Epithelial cell of prostate (primary cell): Measurements from ENCODE around the gene MARCHF6.
"Not testable (repeated sequence)": the region's sequence is repeated elsewhere in the genome, so short reads cannot be mapped to it uniquely, and the experiment has no call there.

Source experiments
- DNase-seq: peaks from one replicate; pipeline ENCODE4 v3.0.0-alpha.2; 2011; ENCODE audit warnings: low read depth, low spot score
- H3K27ac ChIP-seq: fragments of 450-650 bp; 2 replicates; pipeline ENCODE4 v1.5.1; 2017; ENCODE audit warnings: mild to moderate bottlenecking

Gene MARCHF6, protein sequence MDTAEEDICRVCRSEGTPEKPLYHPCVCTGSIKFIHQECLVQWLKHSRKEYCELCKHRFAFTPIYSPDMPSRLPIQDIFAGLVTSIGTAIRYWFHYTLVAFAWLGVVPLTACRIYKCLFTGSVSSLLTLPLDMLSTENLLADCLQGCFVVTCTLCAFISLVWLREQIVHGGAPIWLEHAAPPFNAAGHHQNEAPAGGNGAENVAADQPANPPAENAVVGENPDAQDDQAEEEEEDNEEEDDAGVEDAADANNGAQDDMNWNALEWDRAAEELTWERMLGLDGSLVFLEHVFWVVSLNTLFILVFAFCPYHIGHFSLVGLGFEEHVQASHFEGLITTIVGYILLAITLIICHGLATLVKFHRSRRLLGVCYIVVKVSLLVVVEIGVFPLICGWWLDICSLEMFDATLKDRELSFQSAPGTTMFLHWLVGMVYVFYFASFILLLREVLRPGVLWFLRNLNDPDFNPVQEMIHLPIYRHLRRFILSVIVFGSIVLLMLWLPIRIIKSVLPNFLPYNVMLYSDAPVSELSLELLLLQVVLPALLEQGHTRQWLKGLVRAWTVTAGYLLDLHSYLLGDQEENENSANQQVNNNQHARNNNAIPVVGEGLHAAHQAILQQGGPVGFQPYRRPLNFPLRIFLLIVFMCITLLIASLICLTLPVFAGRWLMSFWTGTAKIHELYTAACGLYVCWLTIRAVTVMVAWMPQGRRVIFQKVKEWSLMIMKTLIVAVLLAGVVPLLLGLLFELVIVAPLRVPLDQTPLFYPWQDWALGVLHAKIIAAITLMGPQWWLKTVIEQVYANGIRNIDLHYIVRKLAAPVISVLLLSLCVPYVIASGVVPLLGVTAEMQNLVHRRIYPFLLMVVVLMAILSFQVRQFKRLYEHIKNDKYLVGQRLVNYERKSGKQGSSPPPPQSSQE

GRCh38 chr5:10353241-10354047 lies at the start of gene MARCHF6:
Gene MARCHF6 (plus strand): TSS chr5:10353695. CDS start chr5:10353899, 204 bp downstream.
- peak within 1 kb of the TSS; percentile 94 for H3K27ac ChIP-seq
- peak; percentile 85 for DNase-seq

DNA sequence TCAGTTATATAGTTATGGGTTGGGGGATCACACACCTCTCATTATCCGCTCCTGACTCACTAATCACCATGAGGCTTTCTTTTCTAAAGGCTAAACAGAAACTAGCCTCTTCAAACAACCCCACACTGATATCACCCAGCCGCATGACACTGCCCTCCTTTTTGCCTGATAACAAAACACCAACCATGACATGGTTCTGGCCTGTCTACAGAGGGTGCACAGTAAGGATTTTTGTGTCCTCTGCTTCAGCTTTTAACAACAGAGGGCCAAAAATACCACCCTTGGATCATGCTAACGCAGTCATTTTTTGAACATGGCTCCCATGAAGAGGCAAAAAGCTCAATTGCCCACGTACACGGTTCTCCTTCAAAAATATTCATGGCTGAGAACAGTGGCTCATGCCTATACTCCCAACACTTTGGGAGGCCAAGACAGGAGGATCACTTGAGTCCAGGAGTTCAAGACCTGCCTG lies 49.8 kb upstream of the MARCHF6 start:
- H3K27ac ChIP-seq, result no peak overlapping the region
- no peak for DNase-seq

GRCh38 chr5:10304932-10305331 lies 48.6 kb upstream of the MARCHF6 start:
- no peak overlapping the region for H3K27ac ChIP-seq
- no peak for DNase-seq

GRCh38 chr5:10306114-10306513 lies 47.4 kb upstream of the MARCHF6 start:
- H3K27ac ChIP-seq, result no peak overlapping the region
- DNase-seq, result no peak

- H3K27ac ChIP-seq, result no peak overlapping the region
These were observed 46.7 kb upstream of the MARCHF6 start for GRCh38 chr5:10306806-10307205.

GRCh38 chr5:10307206-10308148 lies 46.0 kb upstream of the MARCHF6 start, which contains the start of gene CMBL:
Gene CMBL (minus strand): TSS chr5:10307902. CDS start chr5:10290762, 17,140 bp downstream.
- H3K27ac ChIP-seq, result peak within 1 kb of the TSS; percentile 51
- DNase-seq, result no peak

More at GRCh38 chr5:10306806-10307205, 46.7 kb upstream of the MARCHF6 start:
- no peak for DNase-seq

DNA sequence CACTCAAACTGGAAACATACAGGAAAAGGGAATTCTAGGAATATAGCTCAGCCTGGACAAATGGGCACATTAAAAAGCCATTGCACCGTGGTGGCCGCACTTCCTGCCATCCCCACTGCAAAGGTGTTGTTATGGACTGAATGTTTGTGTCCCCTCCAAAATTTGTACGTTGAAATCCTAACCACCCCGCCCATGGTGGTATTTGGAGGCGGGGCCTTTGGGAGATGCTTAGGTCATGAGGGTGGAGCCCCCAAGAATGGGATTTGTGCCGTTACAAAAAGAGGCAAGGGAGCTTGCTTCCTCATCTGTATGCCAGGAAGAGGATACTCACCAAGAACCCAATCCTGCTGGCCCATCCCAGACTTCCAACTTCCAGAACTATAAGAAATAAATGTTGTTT lies 44.7 kb upstream of the MARCHF6 start:
- H3K27ac ChIP-seq, result no peak overlapping the region
- DNase-seq, result no peak

DNA sequence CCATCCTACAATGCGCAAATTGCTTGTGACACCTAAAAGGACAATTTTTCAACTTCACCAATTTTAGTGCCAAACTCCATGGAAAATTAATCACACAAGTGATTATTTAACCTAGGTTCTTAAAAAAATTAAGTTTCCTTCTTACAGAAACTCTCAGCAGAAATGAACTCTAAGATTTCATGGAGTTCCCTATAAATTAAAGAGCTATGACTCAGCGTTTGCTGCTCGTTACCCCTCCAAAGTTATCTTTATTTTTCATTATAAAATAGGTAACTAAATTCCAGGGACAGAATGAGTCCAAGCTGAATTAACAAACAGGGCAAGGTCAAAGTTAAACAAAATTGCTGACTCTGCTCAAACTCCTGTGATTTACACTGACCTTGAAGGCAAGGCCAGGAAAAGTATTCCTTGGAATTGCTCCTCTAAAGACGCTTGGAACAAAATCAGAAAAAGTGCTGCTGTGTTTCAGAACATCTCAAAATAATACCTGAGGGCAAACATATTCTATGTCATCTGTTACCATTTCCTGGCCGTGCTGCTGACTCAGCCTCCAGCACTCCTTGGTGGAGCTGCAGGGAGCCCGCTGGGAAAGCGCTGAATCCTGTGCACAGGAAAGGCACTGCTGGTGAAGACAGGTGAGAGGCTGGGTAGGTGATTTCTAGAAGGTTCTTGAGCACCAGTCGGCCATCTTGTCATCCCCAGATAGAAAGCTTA lies 43.3 kb upstream of the MARCHF6 start:
- peak overlapping the region; percentile 74 for H3K27ac ChIP-seq
- DNase-seq, result peak; percentile 41

DNA sequence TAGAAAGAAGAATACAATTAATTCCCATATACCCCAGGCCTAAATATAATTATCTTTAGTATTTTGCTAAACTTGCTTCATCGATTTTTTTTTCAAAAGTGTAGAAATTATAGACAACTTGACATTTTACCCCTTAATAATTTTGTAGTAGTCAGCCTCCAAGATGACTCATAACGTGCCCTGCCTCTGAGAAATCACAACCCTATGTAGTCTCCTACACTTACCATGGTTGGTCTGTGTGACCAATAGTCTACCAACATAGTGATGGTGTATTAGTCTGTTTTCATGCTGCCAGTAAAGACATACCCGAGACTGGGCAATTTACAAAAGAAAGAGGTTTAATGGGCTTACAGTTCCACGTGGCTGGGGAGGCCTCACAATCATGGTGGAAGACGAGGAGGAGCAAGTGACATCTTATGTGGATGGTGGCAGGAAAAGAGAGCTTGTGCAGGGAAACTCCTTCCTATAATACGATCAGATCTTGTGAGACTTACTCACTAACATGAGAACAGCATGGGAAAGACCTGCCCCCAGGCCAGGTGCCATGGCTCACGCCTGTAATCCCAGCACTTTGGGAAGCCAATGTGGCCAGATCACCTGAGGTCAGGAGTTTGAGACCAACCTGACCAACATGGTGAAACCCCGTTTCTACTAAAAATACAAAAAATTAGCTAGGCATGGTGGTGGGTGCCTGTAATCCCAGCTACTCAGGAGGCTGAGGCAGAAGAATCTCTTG lies 42.5 kb upstream of the MARCHF6 start:
- H3K27ac ChIP-seq, result peak overlapping the region; percentile 74
- not testable (repeated sequence) for DNase-seq

GRCh38 chr5:10311595-10312425 lies 41.7 kb upstream of the MARCHF6 start:
- DNase-seq, result no peak
- H3K27ac ChIP-seq, result no peak overlapping the region

GRCh38 chr5:10315201-10315600 lies 38.3 kb upstream of the MARCHF6 start:
- no peak overlapping the region for H3K27ac ChIP-seq
- DNase-seq, result no peak

DNA sequence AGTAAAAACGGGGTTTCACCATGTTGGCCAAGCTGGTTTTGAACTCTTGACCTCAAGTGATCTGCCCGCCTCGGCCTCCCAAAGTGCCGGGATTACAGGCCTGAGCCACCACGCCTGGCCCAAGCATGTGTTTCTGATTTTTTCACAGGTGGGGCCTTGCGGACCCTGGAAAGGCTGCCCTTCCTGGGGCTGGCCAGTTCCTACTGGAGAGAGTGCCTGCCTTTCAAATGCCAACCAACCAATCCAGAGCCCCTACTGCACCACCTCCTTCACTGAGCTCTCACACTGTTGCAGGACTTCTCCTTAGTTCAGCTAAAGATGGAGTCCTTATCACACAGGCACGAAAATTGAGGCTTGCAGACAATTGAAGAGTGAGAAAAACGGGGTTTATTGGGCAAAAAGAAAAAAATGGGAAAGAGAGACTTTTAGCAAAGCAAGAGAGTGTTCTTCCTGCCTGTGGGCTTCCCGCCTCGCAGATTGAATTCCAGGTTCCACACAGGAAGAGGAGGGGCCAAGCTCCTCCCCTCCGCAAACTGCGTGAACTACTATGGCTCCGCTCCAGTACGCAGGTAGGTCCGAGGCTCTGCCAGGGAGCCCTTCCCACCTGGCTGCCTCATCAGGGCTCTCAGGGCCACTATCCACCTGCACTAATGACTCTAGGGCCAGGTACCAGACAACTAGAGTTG lies 37.5 kb upstream of the MARCHF6 start:
- H3K27ac ChIP-seq, result no peak overlapping the region
- no peak for DNase-seq

- H3K27ac ChIP-seq, result no peak overlapping the region
- DNase-seq, result no peak
These were observed 35.4 kb upstream of the MARCHF6 start for GRCh38 chr5:10317825-10318682.

GRCh38 chr5:10319202-10319851 lies 34.2 kb upstream of the MARCHF6 start:
- DNase-seq, result no peak

GRCh38 chr5:10320793-10321192 lies 32.7 kb upstream of the MARCHF6 start:
- no peak for DNase-seq
- H3K27ac ChIP-seq, result no peak overlapping the region

More at GRCh38 chr5:10319202-10319851, 34.2 kb upstream of the MARCHF6 start:
- no peak overlapping the region for H3K27ac ChIP-seq
